Glutamatergic neuron (in vitro differentiated cells): ENCODE data around the gene UMODL1. TPM values are rescaled to one million over a fixed set of nuclear protein-coding genes. Genes with fewer than 3 reads are reported as not detected.

ENCODE experiments used
- DNase-seq: peaks from one replicate; pipeline ENCODE4 v3.0.0; 2022
- H3K27ac Mint-ChIP-seq: one replicate; pipeline ENCODE4 v1.8.0; 2020; ENCODE audit warnings: mild to moderate bottlenecking, mixed read lengths, inconsistent platforms; ENCODE audit not compliant: unreplicated experiment
- H3K27me3 Mint-ChIP-seq: one replicate; pipeline ENCODE4 v1.8.0; 2020; ENCODE audit warnings: mild to moderate bottlenecking, moderate library complexity, mixed read lengths, inconsistent platforms; ENCODE audit not compliant: unreplicated experiment
- H3K36me3 Mint-ChIP-seq: one replicate; pipeline ENCODE4 v1.8.0; 2020; ENCODE audit warnings: mild to moderate bottlenecking, mixed read lengths, inconsistent platforms; ENCODE audit not compliant: unreplicated experiment
- H3K4me1 Mint-ChIP-seq: one replicate; pipeline ENCODE4 v1.8.0; 2020; ENCODE audit warnings: mild to moderate bottlenecking, low read depth, mixed read lengths, inconsistent platforms; ENCODE audit not compliant: unreplicated experiment
- H3K4me3 Mint-ChIP-seq: one replicate; pipeline ENCODE4 v1.8.0; 2020; ENCODE audit warnings: mild to moderate bottlenecking, mixed read lengths, inconsistent platforms; ENCODE audit not compliant: unreplicated experiment
- H3K9me3 Mint-ChIP-seq: one replicate; pipeline ENCODE4 v1.8.0; 2020; ENCODE audit warnings: mild to moderate bottlenecking, moderate library complexity, mixed read lengths, inconsistent platforms; ENCODE audit not compliant: unreplicated experiment
- CTCF ChIP-seq: fragments of 200-600 bp; sonication (generic); IDR thresholded peaks from one replicate; pipeline ENCODE4 v1.5.0; 2021; ENCODE audit not compliant: partially characterized antibody, unreplicated experiment
- long read RNA-seq: library from polyadenylated mRNA; unstranded; transcript quantifications from one replicate; pipeline ENCODE4 v2.0.0, GENCODE V29; 2020; ENCODE audit not compliant: unreplicated experiment
- total RNA-seq: library from RNA; stranded (reverse); fragmentation: NEBNext Ultra II Directional; extraction: Animal tissue kit (Norgen Biotek cat#: 25700); gene quantifications from one replicate; pipeline ENCODE4 v1.2.1, GENCODE V29; 2021; ENCODE audit not compliant: unreplicated experiment

UMODL1 gene
- total RNA-seq = not detected
- long read RNA-seq = 0 reads

- H3K27me3 Mint-ChIP-seq = peaks cover 6% of the 10 kb centered on the region
- no peak within 1 kb of the TSS for H3K27ac Mint-ChIP-seq
- no peak for DNase-seq
- H3K4me1 Mint-ChIP-seq = peaks cover 10% of the 10 kb centered on the region
- TF ChIP-seq CTCF = no peak
- no peak within 1 kb of the TSS for H3K4me3 Mint-ChIP-seq
- no peaks in the 10 kb centered on the region for H3K36me3 Mint-ChIP-seq
- H3K9me3 Mint-ChIP-seq = no peaks in the 10 kb centered on the region
These were observed at the start of gene UMODL1 for GRCh38 chr21:42071146-42071737. TSS of gene UMODL1 (plus strand) at chr21:42071317. CDS start at chr21:42071317, 0 bp downstream.

- Mint-ChIP-seq H3K4me3 (no peak overlapping the region), H3K27me3 (peaks cover 8% of the 10 kb centered on the region), H3K4me1 (peaks cover 8% of the 10 kb centered on the region), H3K9me3 (no peaks in the 10 kb centered on the region), H3K27ac (no peak overlapping the region), H3K36me3 (no peaks in the 10 kb centered on the region)
- DNase-seq = no peak
- TF ChIP-seq CTCF = no peak
These were observed 49.6 kb upstream of the UMODL1 start for GRCh38 chr21:42021371-42022090.

- H3K4me3 Mint-ChIP-seq = no peak overlapping the region
- no peak for TF ChIP-seq CTCF
- no peaks in the 10 kb centered on the region for H3K9me3 Mint-ChIP-seq
- peaks cover 8% of the 10 kb centered on the region for H3K4me1 Mint-ChIP-seq
- no peak overlapping the region for H3K27ac Mint-ChIP-seq
- no peaks in the 10 kb centered on the region for H3K36me3 Mint-ChIP-seq
- H3K27me3 Mint-ChIP-seq = peaks cover 8% of the 10 kb centered on the region
- DNase-seq = no peak
These were observed 49.1 kb upstream of the UMODL1 start for GRCh38 chr21:42022091-42022430.

- peaks cover 8% of the 10 kb centered on the region for H3K4me1 Mint-ChIP-seq
- H3K27me3 Mint-ChIP-seq = peaks cover 10% of the 10 kb centered on the region
- no peak for DNase-seq
- no peaks in the 10 kb centered on the region for H3K9me3 Mint-ChIP-seq
- no peak for TF ChIP-seq CTCF
- H3K27ac Mint-ChIP-seq = no peak overlapping the region
- H3K36me3 Mint-ChIP-seq = no peaks in the 10 kb centered on the region
- no peak overlapping the region for H3K4me3 Mint-ChIP-seq
These were observed 48.2 kb upstream of the UMODL1 start for GRCh38 chr21:42022906-42023305.

GRCh38 chr21:42025376-42026081, 45.6 kb upstream of the UMODL1 start:
- Mint-ChIP-seq H3K9me3 (no peaks in the 10 kb centered on the region), H3K36me3 (no peaks in the 10 kb centered on the region), H3K4me3 (no peak overlapping the region), H3K27me3 (peaks cover 10% of the 10 kb centered on the region), H3K4me1 (peaks cover 8% of the 10 kb centered on the region), H3K27ac (no peak overlapping the region)
- no peak for TF ChIP-seq CTCF
- no peak for DNase-seq
